HG02571 (cell line): ENCODE data around the gene EPN1.

Source experiments
- ATAC-seq: cut with Tn5 transposase; IDR thresholded peaks from one replicate; pipeline ENCODE4 v1.9.1; 2021; ENCODE audit warnings: mild to moderate bottlenecking, moderate library complexity; ENCODE audit not compliant: unreplicated experiment

EPN1 gene

GRCh38 chr19:55646889-55647731 is 27.9 kb upstream of the EPN1 start:
- no peak for ATAC-seq

DNA sequence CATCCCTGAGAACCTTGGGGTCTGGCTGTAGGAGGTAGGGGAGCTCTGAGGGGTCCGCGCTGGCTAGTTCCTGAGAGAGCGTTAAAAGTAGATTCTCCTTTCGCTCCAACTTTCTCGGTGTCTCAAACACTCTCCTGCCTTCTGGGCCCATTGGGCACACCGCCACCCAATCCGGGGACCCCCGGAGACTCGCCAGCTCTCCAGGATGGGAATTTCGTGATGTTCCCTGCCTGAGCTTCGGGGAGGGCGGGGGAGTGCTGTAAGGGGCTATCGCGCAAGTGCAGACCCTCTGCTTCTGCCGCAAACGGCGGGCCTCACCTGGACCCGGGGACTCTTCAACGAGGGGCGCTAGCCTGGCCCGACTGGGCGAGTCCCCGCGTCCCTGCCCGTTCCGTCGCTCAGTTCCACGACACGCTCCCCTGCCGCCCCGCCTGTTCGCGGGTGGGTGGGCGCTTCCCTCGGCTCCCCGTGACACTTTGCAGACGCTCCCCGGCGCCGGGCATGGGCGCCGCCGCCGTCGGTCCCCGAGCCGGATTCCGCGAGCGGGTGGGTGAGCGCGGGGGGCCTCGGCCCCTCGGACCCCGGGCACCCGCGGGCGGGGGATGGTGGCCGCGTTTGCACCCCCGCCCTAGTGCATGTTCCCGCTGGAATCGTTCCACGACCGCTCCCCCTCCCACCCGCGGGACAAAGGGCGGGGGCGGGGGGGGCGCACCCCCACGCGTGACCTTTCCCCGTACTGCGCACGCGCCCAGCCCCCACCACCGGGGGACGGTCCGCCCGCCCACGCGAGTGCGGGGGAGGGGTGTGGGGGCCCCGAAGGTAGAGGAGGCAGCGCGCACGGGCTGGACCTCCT is 27.1 kb upstream of the EPN1 start, which contains the start of gene CCDC106:
TSS of gene CCDC106 (plus strand) at position 481 of the 853 bp plus-strand sequence. CDS start 835 bp downstream, outside the sequence.
- no peak for ATAC-seq

DNA sequence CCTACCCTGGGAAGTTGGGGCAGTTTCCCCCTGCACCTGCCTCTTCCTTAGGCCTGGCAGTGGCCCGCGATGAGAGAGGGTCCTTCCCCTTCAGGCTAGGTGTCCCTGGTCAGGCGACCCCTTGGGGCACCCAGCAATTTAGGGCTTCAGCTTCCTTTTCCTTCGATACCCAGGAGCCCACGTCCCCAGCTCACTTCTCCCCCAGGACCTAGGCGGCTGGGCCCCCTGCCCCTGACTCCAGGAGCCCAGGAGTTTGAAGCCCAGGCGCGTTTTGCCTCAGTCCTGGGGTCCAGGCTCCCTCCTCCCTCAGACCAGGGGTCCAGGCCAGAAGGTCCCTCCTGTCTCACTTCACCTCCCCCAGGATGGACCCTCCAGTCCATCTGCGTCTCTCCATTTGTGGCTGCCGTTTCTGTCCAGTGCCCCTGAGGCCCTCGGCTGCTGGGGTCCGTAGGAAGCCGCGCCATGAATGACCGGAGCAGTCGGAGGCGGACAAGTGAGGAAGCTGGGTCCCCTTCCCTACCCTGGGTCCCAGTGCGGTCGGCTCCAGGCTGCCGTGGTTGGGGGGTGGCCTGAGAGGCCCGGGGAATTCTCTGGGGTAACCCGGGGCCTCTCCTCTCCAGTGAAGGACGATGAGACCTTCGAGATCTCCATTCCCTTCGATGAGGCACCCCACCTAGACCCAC is 26.3 kb upstream of the EPN1 start:
- no peak for ATAC-seq

DNA sequence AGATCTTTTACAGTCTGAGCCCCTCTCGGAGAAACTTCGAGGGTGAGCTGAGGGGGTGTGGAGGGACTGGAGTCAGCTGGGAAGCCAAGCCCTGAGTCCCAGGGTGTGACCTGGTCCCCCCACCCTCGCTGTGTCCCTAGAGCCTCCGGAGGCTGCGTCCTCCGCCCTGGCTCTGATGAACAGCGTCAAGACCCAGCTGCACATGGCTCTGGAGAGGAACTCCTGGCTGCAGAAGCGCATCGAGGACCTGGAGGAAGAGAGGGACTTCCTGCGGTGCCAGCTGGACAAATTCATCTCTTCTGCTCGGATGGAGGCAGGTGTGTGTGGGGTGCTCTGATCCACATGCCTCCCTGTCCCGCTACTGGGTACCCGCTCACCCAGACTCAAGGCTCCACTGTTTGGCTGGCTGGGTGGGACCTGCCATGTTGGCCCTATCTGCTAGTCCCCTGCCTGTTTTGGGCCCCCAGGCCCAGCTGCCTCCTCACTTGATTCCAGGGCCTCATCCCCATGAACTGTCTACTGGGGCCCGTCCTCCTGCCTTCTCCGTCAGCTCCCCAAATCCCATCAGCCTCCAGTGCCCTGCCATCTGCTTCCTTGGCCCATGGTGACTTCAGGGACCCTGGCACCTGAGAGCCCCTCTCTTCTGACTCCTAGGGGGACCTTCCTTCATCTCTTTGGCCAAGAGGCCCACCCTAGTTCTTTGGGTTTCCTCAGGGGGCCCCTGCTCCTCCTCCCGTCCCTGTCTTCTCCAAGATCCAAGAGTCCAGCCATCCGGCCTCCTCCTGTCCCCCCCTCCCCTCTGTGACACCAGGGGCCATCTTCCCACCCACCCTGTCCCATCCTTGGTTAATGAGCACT is 25.5 kb upstream of the EPN1 start:
- ATAC-seq, result no peak

GRCh38 chr19:55650126-55650557 is 24.9 kb upstream of the EPN1 start:
- ATAC-seq, result no peak

GRCh38 chr19:55650602-55651230 is 24.3 kb upstream of the EPN1 start:
- no peak for ATAC-seq

DNA sequence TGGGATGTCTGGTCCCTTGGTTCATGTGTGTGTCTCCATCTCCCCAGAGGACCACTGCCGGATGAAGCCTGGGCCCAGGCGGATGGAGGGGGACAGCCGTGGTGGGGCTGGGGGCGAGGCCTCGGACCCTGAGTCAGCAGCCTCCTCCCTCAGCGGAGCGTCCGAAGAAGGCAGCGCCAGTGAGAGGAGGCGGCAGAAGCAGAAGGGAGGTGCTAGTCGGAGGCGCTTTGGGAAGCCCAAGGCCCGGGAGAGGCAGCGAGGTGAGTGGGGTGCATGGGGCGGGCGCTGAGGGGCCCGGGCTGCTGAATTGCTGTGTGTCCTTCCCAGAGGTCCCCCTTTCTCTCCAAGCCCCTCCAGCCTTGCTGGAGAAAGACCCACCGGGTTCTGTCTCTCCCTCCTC is 23.8 kb upstream of the EPN1 start:
- ATAC-seq, result no peak

- ATAC-seq, result no peak
Observed at GRCh38 chr19:55652311-55653128, 22.5 kb upstream of the EPN1 start.

DNA sequence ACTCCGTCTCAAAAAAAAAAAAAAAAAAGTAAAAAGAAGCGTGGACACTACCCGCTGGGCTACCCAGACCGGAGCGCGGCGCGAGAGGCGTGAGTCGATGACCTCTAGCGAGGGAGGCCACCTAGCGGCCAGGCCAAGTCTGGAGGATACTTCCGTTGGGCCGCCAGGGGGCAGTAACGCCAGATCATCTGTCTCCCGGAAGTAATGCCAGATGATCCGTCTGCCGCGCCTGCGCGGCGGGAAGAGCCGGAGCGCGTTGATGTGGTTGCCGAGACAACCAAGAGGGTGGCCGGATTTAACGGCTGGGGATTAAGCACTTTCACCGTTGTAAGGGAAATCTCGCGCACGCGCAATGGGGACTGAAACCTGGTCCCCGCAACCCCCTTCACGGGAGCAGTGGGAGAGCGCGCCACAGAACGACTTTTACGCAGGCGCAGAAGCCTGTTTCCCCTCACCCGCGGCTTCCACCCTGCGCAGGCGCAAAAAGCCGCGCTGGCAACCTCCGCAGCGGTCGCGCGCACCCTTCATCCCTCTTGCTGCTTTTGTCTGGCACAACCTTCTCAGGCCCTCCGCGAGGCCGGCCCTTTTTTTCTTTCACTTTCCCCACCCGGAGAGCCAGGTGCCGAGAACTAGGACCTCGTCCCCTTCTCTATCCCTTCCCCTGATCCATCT is 21.2 kb upstream of the EPN1 start:
- peak; percentile 41 for ATAC-seq

DNA sequence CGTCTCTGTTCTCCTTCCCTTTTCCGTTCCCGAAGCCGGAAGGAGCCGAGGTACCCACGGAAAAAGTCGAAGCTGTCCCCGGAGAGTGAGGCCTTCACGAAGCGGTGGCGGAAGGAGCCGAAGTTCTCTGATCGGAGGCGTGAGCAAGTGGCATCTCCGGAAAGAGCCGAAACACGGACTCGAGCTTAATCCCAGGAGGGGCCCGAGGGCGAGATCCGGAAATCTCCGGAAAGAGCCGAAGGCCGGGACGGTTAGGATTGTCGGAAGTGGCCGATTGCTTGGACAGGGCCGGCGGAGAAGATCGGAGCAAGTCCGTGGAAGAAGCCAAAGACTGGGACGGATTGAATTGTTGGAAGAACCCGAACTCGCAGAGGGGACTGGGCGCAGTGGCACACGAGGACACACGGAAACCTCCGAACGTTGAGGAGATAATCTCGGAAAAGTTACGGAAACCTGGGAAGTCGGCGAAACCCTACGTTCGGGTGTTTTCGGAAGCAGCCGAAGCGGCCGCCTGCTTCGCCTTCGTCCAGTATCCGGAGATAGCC is 20.6 kb upstream of the EPN1 start:
- ATAC-seq, result peak; percentile 57

GRCh38 chr19:55654868-55655647 is 20.0 kb upstream of the EPN1 start, which contains the start of gene U2AF2:
Gene U2AF2, plus strand, starts transcription at chr19:55655035. Its CDS starts 70 bp downstream, at chr19:55655105.
- ATAC-seq, result peak; percentile 24

DNA sequence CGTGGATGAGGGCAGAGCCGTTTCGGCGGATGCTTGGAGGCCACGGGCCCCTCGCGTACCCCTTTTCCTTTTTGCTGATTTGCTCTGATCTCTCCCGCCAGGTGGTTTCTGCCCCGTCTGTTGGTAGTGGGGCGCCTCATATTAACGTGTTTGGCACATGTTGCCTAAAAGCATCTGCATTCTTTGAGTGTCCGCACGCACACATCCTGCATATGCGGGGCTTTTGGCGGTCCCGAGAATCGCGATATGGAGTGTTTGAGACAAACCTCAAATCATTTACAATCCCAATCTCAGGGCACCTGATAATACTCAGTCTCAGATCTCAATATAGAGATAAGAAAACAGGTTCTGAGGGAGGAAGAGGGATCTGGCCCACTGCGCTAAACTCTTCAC is 19.4 kb upstream of the EPN1 start:
- no peak for ATAC-seq

DNA sequence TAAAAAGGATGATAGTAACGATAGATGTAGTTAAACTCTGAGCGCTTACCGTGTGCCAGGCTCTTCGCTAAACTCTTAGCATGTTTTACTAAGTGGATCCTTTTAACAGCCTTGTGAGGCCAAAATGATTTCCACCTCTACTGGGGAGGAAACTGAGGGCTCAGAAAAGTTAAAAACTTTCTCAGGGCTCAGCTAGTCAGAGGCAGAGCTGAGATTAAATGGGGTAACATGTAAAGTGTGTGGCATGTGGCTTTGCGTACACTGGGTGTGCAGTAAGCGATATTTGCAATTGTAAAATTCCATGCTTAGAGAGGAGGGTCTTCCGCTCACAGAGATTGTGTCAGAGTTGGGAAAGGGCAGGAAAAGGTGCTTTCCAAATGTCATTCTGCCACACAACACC is 18.5 kb upstream of the EPN1 start:
- ATAC-seq, result no peak

DNA sequence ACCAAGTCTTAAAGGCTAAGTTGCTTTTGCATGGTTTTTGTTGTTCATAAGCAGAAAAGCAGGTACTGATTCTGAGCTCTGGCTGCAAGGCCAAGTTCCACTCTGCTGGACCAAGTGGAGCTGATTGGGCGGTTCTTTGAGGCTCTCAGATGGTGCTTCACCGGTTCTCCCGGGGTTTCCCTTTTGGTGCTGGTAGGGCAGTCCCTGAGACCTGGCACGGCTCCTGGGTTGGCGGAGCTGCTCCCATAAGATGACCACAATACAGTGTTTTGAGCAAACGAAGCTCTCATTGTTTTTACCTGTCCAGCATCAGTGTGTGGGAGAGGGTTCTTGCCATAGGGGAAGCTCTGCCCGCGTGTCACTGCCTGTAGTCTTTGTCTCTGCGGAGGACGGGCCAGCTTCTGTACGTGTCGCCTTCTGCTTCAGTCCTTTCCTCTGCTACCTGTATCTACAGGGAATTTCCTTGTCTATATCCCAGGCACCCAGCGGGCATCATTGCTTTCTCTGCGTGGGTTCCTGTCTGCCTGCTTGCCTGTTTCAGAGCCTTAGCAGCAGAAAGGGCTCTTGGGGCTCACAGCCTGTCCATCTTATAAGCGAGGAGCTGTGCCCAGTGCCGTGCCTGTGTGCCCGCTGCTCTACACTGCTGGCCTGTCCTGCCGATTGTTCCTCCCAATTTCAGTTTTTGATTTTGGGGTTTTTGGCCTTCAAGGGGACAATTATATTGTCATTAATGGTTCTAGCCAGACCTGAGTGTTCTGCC is 17.9 kb upstream of the EPN1 start:
- no peak for ATAC-seq

DNA sequence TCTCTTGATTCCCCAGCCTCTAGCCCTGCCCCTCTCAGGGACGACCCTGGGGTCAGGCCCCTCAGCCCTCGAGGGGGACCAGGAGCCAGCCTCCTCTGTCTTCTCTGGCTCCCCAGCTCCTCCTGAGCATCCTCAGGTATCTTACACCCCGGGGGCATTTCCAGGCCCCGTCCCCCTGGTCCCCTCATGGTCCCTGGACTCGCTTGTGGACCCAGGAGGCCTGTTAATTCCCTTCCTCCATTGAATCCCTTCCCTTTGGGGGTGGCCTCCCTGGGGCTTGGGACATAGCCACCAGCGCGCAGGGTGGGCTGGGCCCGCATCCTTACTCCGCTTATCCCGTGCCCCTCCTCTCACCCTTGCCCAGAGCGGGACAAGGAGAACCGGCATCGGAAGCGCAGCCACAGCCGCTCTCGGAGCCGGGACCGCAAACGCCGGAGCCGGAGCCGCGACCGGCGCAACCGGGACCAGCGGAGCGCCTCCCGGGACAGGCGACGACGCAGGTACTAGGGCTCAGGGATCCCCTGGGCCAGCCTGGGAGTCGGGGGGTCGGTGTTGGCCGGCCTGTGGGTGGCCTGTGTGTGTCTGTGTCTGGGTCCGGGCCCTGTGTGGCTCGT is 16.1 kb upstream of the EPN1 start:
- ATAC-seq, result no peak

DNA sequence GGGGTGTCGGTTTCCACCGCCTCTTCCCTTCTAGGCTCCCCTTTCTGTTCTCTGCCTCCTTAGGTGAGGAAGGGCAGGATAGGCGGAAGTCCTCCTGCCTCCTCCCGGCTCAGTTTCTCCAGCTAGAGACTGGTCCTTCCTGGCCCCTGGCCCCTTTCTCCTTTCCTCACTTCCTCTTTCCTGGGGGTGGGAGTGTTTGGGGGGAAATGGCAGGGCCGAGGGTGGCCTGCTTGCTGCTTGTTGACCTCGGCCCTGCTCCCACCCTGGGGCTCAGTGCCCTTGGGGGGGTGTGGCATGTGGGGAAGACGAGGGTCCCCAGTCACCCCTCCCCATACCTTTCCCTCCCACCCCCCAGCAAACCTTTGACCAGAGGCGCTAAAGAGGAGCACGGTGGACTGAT is 15.2 kb upstream of the EPN1 start:
- no peak for ATAC-seq
